ENCODE measurements around the gene CARMIL3.

DNA sequence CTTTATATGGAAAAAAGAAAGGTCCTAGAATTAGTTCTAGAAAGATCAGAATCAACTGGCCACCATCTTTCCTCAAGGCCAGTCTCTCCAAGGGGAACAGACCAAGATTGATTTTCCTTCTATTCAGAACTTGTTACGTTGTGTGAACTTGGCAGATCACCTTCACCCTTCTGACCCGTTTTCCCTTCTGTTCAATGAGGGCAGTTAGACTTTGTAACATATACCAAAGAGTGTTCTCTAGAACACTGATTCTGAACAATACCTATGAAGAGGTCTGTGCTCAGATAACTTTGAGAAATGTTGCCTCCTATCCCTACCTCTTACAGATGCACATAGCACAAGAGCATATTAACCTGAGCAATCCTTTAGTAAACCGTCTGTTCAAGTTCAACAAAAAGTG lies 31.7 kb downstream of the CARMIL3 start:
- TF ChIP-seq, protein P1, sequence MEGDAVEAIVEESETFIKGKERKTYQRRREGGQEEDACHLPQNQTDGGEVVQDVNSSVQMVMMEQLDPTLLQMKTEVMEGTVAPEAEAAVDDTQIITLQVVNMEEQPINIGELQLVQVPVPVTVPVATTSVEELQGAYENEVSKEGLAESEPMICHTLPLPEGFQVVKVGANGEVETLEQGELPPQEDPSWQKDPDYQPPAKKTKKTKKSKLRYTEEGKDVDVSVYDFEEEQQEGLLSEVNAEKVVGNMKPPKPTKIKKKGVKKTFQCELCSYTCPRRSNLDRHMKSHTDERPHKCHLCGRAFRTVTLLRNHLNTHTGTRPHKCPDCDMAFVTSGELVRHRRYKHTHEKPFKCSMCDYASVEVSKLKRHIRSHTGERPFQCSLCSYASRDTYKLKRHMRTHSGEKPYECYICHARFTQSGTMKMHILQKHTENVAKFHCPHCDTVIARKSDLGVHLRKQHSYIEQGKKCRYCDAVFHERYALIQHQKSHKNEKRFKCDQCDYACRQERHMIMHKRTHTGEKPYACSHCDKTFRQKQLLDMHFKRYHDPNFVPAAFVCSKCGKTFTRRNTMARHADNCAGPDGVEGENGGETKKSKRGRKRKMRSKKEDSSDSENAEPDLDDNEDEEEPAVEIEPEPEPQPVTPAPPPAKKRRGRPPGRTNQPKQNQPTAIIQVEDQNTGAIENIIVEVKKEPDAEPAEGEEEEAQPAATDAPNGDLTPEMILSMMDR (IDR thresholded peaks at IDR 0.05; ENCODE audit: low read length), result no peak
- no peak for TF ChIP-seq EZH2 (IDR thresholded peaks at IDR 0.05; ENCODE audit: borderline replicate concordance, low read length)
